B cell (primary cell): Measurements from ENCODE around the gene TRIM28. TPM values are rescaled to one million over a fixed set of nuclear protein-coding genes. Genes with fewer than 3 reads are reported as not detected.
A peak's percentile ranks its signal among the peaks of the same experiment; 100 is the strongest.

Source experiments
- ATAC-seq: fragments of 200-7000 bp; cut with Tn5 transposase; one replicate; pipeline ENCODE4 v1.10.0; 2021; ENCODE audit warnings: low read depth, mild to moderate bottlenecking, moderate number of reproducible peaks, moderate library complexity
- CTCF ChIA-PET: fragments of 350-600 bp; sonication (Branson Sonifier 250); formaldehyde crosslinking; loops from one replicate; lab custom pipeline; 2021; ENCODE audit warnings: antibody characterized with exemption, inconsistent platforms; lab: Charles Lee
- POLR2A ChIA-PET: fragments of 350-600 bp; sonication (Branson Sonifier 250); formaldehyde crosslinking; loops from one replicate; lab custom pipeline; 2021; ENCODE audit warnings: antibody characterized with exemption; lab: Charles Lee
- DNase-seq: peaks from one replicate; pipeline ENCODE4 v3.0.0; 2013
- H2AFZ ChIP-seq: 2 replicates; pipeline ENCODE4 v1.6.1; 2012; ENCODE audit warnings: mild to moderate bottlenecking, low read depth, low read length; ENCODE audit not compliant: insufficient read depth, poor library complexity, severe bottlenecking
- H3K27ac ChIP-seq, 2 donors: 1 replicate in 1 of 2; 2 replicates in 1 of 2; pipeline ENCODE4 v1.5.1; 2012 to 2013; ENCODE audit warnings: low read length in 2 of 2, mild to moderate bottlenecking in 2 of 2, moderate library complexity in 1 of 2
- H3K27me3 ChIP-seq, 4 experiments: fragments of 200-600 bp in 1 of 4; sonication (generic) in 1 of 4; replicated peaks in 1 of 4; 1 replicate in 2 of 4; 2 replicates in 2 of 4; pipeline versions ENCODE4 v1.6.1 to v1.7.0; 2013 to 2016; ENCODE audit warnings: low read length in 3 of 4, mild to moderate bottlenecking in 2 of 4, mixed read lengths in 1 of 4, moderate library complexity in 1 of 4; ENCODE audit not compliant: insufficient read depth in 4 of 4, control insufficient read depth in 3 of 4; ENCODE audit errors: control extremely low read depth in 1 of 4
- H3K36me3 ChIP-seq, 2 experiments: replicated peaks in 1 of 2; 1 replicate in 1 of 2; 2 replicates in 1 of 2; pipeline versions ENCODE4 v1.6.1 to v1.7.1; 2013; ENCODE audit warnings: low read length in 1 of 2; ENCODE audit not compliant: insufficient read depth in 2 of 2, control insufficient read depth in 1 of 2; ENCODE audit errors: control extremely low read depth in 1 of 2, extremely low read depth in 1 of 2
- H3K4me1 ChIP-seq, 2 donors: fragments of 200-600 bp in 1 of 2; sonication (generic) in 1 of 2; 1 replicate in 1 of 2; 2 replicates in 1 of 2; pipeline versions ENCODE4 v1.5.1 to v1.6.1; 2013 to 2017; ENCODE audit warnings: low read length in 2 of 2; ENCODE audit not compliant: control insufficient read depth in 2 of 2, insufficient read depth in 2 of 2
- H3K4me2 ChIP-seq: replicated peaks from 2 replicates; pipeline ENCODE3; 2012; ENCODE audit warnings: mild to moderate bottlenecking, low read depth, low read length; ENCODE audit not compliant: poor library complexity, severe bottlenecking
- H3K4me3 ChIP-seq, 5 experiments: fragments of 200-600 bp in 1 of 5; sonication (generic) in 1 of 5; 1 replicate in 3 of 5; 2 replicates in 2 of 5; pipeline versions ENCODE4 v1.5.1 to v1.7.0; 2011 to 2016; ENCODE audit warnings: low read length in 4 of 5, mild to moderate bottlenecking in 4 of 5, low read depth in 2 of 5, control low read depth in 1 of 5, moderate library complexity in 1 of 5; ENCODE audit not compliant: insufficient read depth in 1 of 5; ENCODE audit errors: control extremely low read depth in 1 of 5, extremely low read depth in 1 of 5
- H3K79me2 ChIP-seq: fragments of 200-600 bp; sonication (generic); one replicate; pipeline ENCODE4 v1.6.0; 2016; ENCODE audit warnings: low read length; ENCODE audit not compliant: control insufficient read depth, insufficient read depth
- H3K9ac ChIP-seq: fragments of 200-600 bp; sonication (generic); 2 replicates; pipeline ENCODE4 v1.6.1; 2017; ENCODE audit warnings: mild to moderate bottlenecking, low read length, moderate library complexity
- H3K9me3 ChIP-seq, 3 donors: one replicate each; pipeline versions ENCODE4 v1.6.1 to v1.7.1; 2013; ENCODE audit warnings: low read length in 2 of 3; ENCODE audit not compliant: control insufficient read depth in 2 of 3, insufficient read depth in 1 of 3; ENCODE audit errors: control extremely low read depth in 1 of 3
- H4K20me1 ChIP-seq: 2 replicates; pipeline ENCODE4 v1.6.0; 2012; ENCODE audit warnings: mild to moderate bottlenecking, low read length; ENCODE audit not compliant: insufficient read depth, control insufficient read depth, poor library complexity, severe bottlenecking
- H3K27ac Mint-ChIP-seq: one replicate; pipeline ENCODE4 v1.8.0; 2021; ENCODE audit warnings: mixed read lengths
- H3K27me3 Mint-ChIP-seq: one replicate; pipeline ENCODE4 v1.8.0; 2021; ENCODE audit warnings: mixed read lengths
- H3K4me1 Mint-ChIP-seq: one replicate; pipeline ENCODE4 v1.8.0; 2021; ENCODE audit warnings: mixed read lengths
- H3K4me3 Mint-ChIP-seq: one replicate; pipeline ENCODE4 v1.8.0; 2021; ENCODE audit warnings: mixed read lengths
- H3K9me3 Mint-ChIP-seq: one replicate; pipeline ENCODE4 v1.8.0; 2022; ENCODE audit warnings: mixed read lengths; ENCODE audit not compliant: insufficient read depth
- CTCF ChIP-seq: fragments of 200-600 bp; IDR thresholded peaks from one replicate; pipeline ENCODE4 v1.8.0; 2022; ENCODE audit warnings: antibody characterized with exemption, mild to moderate bottlenecking
- EZH2 ChIP-seq: IDR thresholded peaks from 2 replicates; pipeline ENCODE4 v1.6.1; 2012; ENCODE audit warnings: borderline replicate concordance, low read depth, mild to moderate bottlenecking, moderate library complexity, low read length; ENCODE audit not compliant: insufficient read depth, poor library complexity, severe bottlenecking
- WGBS: methylation state at CpG from one replicate; pipeline ENCODE4 v1.1.5; 2013; ENCODE audit warnings: missing lambda C conversion rate; ENCODE audit not compliant: insufficient coverage; 5-methylcytosine and 5-hydroxymethylcytosine counted together
- intact Hi-C: fragments of 100-400 bp; cut with micrococcal nuclease; formaldehyde crosslinking; loops from one replicate; pipeline ENCODE4 v1.10.0; 2022
- polyA plus RNA-seq: library from polyadenylated mRNA; depleted of rRNA; stranded (reverse); fragments of >200 nt; gene quantifications from 2 replicates; pipeline ENCODE4 v1.2.3, GENCODE V29; 2012
- total RNA-seq, 2 donors: library from RNA; stranded (reverse); fragments of 120-200 nt in 1 of 2; gene quantifications; 1 replicate in 1 of 2; 2 replicates in 1 of 2; pipeline versions ENCODE4 v1.2.3 to v1.2.4, GENCODE V29; 2013 to 2022

TRIM28 gene
- total and polyA plus RNA-seq, 2 donors (not counting 1 experiment from before 2014, with no cell fraction given), result 370 to 569 TPM

DNA sequence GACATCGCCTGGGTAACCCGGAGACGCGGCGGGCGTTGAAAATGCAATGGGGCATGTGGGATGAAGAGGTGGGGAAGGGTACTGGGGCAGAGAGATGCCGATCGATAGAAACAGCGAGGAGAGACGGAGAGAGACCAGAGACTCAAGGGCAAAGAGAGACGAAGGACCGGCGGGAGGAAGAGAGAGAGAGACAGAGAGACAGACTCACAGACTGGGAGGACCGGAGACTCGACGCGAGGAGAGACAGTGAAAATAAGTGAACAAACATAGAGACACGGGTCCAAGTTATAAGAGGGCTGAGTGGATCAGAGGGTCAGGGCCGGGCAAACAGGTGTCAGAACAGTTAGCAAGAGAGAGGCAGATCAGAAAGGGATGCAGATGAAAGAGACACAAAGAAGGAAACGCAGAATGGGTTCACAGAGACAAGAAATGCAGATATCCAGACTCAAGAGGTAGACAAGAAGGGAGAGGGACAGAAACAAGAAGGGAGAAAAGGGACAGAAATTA, 29.8 kb downstream of the TRIM28 start:
- H3K79me2 ChIP-seq, result peaks cover 12% of the 10 kb centered on the region
- CTCF ChIA-PET, result no interaction called here
- peak overlapping the region; percentile 87 for H3K4me2 ChIP-seq
- WGBS, result 2% methylated on average over 20 of the region's 20 CpGs
- peaks cover 0 to 14% of the 10 kb centered on the region in 2 experiments for H3K36me3 ChIP-seq
- H3K4me3 Mint-ChIP-seq, result peak overlapping the region; percentile 95
- H3K27ac Mint-ChIP-seq, result peak overlapping the region; percentile 99
- peak overlapping the region; percentile 59 to 76 (median 64) for H3K4me3 ChIP-seq
- no peaks in the 10 kb centered on the region for H3K9me3 Mint-ChIP-seq
- peak overlapping the region; percentile 80 for H3K9ac ChIP-seq
- ATAC-seq, result no peak
- no peak for DNase-seq
- H3K27me3 Mint-ChIP-seq, result no peaks in the 10 kb centered on the region
- no peaks in the 10 kb centered on the region for H3K27me3 ChIP-seq
- H3K27ac ChIP-seq, result peak overlapping the region; percentile 99
- POLR2A ChIA-PET, result interaction anchor here (2.2 kb wide), 1 partner anchor 14 kb away, joined by 23 read pairs; the partner anchor contains the start of gene UBE2M
- H3K9me3 ChIP-seq, result peaks cover 0 to 11% (median 0%) of the 10 kb centered on the region in 3 donors
- H4K20me1 ChIP-seq, result no peaks in the 10 kb centered on the region
- H2AFZ ChIP-seq, result peak overlapping the region; percentile 53
- intact Hi-C loops, result loop anchor here (1.0 kb wide), 8 partner anchors 14 to 172 kb away; partner anchors contain the start of genes TRIM28, ZNF132, ZNF324B and ZNF584
- peaks cover 46% of the 10 kb centered on the region for H3K4me1 Mint-ChIP-seq
- H3K4me1 ChIP-seq, result peaks cover 31 to 44% of the 10 kb centered on the region in 2 donors
- TF ChIP-seq CTCF (no peak), EZH2 (no peak)
